KBM-7 (cell line): Measurements from ENCODE around the gene TRH.
A peak's percentile ranks its signal among the peaks of the same experiment; 100 is the strongest.

ENCODE experiments used
- DNase-seq: peaks from one replicate; pipeline ENCODE4 v3.0.0-alpha.2; 2015
- in situ Hi-C: fragments of 300-500 bp; cut with MboI; formaldehyde crosslinking; loops from 2 replicates; pipeline ENCODE4 v1.14.3; 2020; ENCODE audit warnings: low sequenced_read_pairs, low pct_unique_long_range_greater_than_20kb, mixed read lengths

The TRH gene

DNA sequence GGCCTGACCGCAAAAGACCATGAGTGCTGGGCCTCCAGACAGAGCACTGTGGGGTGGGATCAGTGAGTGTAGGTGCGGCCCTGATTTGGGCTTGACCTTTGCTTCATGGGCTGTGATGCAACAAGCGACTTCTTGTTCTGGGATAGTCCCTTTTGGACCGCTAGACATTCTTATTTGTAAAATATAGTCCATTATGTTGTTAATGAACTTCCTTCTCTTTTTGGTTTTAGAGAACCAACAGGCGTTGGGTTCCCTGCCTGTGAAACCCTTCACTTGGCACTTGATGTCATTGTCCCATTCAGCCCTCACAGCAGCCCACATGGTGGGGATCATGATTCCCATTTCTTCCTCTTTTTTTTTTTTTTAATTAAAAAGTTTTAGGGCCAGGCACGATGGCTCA, 15.8 kb upstream of the TRH start:
- in situ Hi-C loops = no loop called here
- no peak for DNase-seq

DNA sequence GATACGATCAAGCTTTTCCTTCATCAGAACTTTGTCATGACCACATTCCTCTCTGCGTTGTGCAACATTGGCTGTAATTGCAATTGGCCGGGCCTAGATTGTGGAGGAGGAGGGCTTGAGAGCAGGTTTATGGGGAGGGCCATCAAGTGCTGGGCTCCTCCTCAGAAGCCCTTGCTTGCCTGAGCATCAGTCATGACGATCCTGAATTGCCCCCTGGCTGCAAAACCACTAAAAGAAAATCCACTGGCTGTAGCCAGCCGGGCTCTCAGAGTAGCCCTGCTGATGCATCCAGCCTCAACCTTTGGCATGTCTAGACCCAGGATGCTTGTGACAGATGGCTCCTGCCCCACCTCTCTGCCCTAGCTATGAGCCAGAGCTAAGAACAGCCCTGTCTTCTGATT, 13.4 kb upstream of the TRH start:
- in situ Hi-C loops = no loop called here
- DNase-seq = peak; percentile 62

DNA sequence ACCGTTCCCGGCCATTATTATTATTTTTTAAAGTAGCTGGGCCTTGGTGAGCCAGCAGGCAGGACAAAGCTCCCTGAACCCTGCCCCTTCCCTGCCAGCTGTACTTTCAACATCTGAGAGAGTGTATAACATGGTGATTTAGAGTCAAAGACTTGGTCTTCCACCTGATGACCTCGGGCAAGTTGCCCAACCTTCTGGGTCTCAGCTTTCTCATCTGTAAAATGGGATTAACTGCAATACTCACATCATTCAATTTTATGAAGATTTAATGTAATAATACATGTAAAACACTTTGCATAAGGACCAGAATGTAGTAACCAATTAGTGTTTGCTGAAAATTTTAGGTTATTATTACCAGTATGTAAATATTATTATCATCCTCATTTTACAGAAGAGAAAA, 11.9 kb upstream of the TRH start:
- DNase-seq = no peak
- in situ Hi-C loops = no loop called here

DNA sequence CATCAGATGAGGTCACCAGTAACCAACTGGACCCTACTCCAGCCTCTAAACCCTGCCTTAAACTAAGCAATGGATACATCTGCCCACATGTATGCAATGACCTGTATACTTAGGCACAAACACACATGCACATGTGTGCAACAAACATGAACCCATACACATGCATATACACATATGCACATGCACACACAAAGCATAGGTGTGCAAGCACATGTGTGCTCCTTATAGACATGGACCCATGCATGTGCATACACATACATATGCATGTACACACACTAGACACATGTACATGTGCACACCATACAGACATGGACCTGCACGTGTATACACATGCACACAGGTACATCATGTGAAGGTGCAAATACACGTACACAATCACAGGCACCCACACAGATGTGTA, 8.6 kb upstream of the TRH start:
- DNase-seq = no peak
- in situ Hi-C loops = no loop called here

DNA sequence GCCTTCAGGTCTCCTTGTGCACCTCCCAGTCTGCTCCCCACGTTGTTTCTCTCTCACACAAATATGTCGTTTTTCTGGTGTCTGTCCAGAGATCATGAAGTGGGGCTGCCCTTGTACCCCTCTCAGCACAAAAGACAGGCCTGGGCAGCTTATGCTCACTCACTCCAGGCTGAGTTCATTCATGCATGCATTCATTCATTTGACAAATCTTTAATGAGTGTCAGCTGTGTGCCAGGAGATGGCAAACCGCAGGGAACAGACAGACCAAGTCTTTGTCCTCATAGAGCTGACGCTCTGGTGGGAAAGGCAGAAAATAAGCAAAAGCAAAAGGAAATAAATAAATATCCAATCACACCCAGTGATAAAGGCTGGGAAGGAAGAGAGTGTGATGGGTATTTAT, 7.6 kb upstream of the TRH start:
- DNase-seq = no peak

DNA sequence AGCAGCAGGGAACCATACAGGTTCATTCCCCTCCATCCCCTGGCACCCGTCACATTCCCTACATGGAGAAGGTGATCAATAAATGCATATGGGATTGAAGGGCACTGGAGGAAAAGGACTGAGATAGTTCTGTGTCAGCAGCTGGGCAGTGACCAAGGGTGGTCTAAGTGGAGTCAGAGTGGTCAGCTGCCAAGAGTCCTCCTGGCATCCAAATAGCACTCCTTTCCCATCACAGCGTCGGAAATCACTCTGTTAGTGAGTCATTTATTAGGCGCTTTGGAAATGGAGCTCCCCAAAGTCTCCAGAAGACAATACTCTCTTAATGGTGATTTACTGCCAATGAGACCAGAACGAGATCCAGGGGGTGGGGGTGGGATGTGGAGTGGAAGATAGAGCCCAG, 6.8 kb upstream of the TRH start:
- in situ Hi-C loops = no loop called here
- DNase-seq = no peak

More for the DNA sequence above, 7.6 kb upstream of the TRH start:
- in situ Hi-C loops = no loop called here

DNA sequence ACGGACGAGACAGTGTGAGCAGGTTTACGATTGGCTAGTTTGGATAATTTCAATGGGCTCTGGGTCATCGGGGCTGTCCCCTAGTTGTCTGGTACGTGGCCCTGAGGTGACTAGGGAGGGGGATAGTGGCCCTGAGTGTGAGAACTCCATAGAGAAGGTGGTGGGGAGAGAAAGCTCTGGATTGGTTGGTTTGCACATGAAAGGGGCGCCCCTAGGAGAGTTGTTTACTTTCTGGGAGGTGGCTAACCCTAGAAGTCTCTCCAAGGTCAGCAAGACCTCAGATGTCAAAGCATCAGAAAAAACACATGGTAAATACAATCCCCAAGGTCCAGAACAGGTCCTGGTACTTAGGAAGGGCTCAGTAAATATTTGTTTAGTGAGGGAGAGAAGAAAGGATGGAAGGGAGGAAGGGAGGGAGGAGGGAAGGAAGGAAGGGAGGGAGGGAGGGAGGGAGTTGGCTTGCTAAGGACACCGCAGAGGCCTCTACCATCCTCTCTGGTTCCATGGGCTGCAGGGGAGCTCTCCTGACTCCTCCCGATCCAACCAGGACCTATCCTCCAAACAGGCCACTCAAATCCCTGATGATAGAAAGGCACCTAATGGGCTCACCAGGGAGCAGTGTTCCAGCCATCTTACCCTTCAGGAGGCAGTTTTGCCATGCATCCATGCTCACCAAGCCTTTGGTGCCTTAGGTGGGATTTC, 3.0 kb upstream of the TRH start:
- in situ Hi-C loops = no loop called here
- no peak for DNase-seq

DNA sequence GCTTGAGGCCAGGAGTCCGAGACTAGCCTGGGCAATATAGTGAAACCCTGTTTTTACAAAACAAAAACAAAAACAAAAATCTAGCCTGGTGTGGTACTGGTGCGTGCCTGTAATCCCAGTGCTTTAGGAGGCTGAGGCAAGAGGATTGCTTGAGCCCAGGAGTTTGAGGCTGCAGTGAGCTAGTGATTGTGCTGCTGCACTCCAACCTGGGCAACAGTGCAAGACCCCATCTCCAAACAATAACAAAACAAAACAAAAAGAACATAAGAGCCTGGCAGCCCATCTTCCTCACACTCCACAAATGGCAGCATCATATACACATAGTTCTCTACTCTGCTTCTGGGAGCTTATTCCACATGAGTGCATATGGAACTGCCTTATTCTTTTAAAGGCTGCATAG, 2.2 kb upstream of the TRH start:
- DNase-seq = no peak
- in situ Hi-C loops = no loop called here

DNA sequence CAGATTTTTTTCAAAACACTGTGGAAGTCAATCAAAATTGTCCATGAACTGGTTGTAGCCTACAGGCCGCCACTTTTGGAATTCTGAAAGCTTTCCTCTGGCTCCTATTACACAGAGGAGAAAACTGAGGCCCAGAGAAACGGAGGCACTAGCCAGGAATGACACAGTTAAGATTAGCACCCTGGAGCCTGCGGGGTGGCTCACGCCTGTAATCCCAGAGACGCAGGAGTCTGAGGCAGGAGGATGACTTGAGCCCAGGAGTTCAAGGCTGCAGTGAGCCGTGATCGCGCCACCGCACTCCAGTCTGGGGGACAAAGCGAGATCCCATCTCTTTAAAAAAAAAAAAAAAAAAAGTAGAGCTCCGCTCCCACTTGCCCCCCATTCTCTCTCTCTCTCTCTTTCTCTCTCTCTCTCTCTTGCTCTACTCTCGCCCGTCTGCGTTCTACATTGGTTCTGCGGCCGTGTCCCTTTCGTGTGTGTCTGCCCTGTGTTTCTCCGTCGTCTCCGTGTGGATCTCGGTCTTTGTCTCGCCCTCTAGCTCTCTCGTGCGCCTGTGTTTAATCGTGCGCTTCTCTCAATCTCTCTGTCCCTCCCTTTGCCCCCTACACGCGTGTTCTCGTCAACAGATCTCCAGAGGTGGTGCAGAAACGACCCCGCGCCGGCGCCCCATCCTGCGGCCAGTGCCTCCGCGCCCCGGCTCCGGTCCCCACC, 512 bp upstream of the TRH start:
- DNase-seq = no peak
- in situ Hi-C loops = no loop called here

DNA sequence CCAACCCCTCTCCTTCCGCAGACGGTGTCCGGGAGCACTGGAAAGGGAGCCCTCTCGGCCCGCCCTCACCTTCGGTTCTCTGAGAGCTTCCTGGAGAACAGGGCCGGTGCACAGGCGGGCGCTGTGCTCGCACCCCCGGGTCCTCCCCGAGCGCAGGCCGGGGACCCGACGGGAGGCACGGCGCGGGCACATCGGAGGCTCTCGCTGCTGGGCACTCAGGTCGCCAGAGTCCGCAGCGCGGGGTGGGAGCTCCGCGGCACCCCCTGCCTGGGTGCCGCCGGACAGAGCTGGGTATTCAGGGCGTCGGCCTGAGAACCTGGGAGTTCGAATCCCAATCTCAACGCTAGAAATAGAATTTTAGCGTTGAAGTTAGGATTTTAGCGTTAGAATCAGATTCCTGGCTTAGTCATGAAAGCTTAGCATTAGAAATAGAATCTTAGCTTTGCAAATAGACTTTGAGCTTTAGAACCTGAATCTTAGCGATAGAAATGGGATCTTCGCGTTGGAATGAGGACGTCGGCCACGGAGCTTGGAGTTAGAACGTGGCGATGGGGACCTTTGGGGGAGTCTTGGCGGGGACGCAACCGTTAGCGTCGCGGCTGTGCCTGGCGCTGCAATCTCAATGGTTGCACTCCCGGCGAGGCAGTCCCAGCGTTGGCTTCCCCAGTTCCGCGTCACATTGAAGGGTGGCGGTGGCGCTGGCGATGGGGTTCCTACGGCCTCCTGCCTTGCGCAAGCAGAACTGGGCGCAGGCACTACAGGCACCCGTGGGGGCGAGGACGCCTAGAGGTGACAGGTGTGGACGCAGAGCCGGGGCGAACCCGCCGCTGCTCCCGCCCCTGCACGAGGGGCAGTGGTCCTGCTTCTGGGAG, 549 bp downstream of the TRH start:
- no peak for DNase-seq
- in situ Hi-C loops = no loop called here

DNA sequence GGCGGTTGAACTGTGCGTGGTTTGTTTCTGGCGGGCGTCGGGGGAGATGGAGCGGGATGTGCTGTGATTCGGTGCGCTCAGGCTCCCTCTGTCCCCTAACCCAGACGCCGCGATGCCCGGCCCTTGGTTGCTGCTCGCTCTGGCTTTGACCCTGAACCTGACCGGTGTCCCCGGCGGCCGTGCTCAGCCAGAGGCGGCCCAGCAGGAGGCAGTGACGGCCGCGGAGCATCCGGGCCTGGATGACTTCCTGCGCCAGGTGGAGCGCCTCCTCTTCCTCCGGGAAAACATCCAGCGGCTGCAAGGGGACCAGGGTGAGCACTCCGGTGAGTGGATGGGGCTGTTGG, 1.2 kb downstream of the TRH start:
- DNase-seq = no peak
- in situ Hi-C loops = no loop called here

DNA sequence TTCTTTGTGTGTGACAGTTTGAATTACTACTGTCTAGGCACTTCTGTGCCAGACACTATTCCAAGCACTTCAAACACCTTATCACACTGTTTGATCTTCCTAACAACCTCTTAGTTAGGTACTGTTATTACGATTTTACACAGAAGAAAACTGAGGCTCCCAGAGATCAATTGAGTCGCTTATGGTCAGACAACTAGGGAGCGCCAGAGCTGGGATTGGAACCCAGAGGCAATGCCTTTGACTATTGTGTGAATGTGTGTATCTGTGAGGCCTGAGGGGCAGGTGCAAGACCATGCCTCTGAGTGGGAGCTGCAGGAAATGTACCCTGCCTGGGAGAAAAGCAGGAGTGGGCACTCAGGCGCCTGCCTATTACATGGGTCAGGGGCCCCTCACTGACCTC, 1.8 kb downstream of the TRH start:
- DNase-seq = no peak
- in situ Hi-C loops = no loop called here

DNA sequence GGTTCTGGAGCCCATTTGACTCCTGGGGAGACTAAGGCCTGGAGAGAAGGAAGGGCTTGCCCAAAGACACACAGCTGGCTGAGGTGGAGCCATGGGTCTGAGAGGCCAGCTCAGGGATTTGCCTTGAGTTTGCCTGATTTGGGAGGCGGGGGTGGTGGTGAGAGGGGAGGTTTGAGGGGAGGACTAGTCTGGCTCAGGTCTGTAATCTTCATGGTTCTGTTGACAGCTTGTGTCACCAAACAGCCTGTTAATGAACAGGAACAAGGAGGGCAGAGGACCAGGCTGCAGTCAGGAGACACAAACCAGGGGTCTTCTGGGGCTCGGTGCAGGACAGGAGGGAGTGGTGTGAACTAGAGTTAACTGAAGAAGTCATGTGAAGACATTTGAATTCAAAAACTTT, 3.6 kb downstream of the TRH start:
- DNase-seq = no peak
- in situ Hi-C loops = no loop called here

DNA sequence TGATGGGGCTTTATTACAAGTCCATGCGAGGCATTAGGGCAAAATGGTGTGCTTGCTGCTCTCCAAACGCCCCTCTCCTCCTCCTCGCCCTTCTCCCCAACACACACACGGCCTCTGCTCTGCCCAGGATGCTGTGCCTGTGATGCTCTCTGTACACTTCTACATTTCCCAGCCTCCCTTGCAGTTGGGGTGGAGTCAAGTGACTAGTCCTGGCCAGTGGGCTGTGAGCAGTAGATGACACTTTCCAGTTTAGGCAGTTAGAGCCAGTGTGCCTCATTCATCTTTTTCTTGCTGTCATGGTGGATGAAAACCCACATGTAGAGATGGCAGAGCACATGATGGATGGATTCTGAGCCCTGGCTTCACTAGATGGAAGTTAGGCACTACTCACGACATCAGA, 5.4 kb downstream of the TRH start:
- in situ Hi-C loops = no loop called here

DNA sequence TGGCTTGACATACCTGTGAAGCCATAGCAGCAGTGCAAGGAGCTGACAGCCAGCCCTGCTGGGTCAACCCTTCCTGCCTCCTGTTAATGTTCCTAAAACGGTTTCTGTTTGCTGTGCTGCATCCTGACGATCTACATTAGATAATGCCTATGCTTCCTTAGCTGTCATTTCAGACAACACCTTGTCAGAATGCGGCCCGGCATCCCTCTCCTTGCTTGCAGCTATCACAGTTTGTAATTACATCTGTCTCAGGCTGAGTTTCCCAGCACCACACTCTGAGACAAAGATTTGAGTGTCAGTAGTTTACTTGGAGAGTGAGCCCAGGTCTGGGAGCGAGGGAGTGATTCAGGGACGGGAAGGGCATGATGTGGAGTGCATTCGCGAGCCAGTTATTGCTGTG, 9.0 kb downstream of the TRH start:
- in situ Hi-C loops = no loop called here
- DNase-seq = no peak

More for the DNA sequence above, 5.4 kb downstream of the TRH start:
- no peak for DNase-seq

DNA sequence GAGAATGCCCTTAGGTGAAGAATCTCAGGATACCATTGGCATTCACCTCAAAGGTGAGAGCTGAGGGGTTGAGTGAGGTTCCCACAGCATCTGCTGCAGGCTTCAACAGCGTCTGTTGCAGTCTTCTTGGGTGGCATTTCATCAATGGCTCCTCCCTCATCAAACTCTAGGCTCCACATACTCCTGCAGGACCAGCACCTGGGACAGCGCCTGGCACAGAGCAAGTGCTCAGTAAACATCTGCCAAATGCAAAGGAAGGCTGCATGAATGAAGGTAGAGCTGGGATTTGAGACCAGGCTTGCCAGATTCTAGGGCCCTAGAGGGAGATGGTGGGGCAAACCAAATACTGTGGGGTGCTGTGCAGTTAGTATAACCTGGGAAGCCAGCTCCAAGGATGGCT, 9.6 kb downstream of the TRH start:
- no peak for DNase-seq
- in situ Hi-C loops = no loop called here

DNA sequence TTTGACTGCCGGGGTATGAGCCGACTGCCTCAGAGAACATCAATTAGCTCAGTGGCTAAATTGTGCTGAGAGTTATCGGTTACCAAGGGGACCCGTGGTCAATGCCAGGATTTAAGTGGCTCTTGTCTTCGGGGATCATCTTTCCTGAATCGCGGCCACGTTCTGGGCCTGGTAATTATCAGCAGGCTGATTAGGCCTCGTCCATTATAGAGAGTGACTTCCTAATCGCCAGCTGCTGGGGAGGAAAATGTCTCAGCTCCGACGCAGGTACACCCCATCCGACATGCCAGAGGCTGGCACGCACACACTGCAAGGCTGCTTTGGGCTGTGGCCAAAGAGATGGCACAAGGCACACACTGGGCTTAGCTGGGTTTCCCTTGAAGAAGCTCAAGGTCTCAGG, 10.6 kb downstream of the TRH start:
- no peak for DNase-seq
- in situ Hi-C loops = no loop called here

DNA sequence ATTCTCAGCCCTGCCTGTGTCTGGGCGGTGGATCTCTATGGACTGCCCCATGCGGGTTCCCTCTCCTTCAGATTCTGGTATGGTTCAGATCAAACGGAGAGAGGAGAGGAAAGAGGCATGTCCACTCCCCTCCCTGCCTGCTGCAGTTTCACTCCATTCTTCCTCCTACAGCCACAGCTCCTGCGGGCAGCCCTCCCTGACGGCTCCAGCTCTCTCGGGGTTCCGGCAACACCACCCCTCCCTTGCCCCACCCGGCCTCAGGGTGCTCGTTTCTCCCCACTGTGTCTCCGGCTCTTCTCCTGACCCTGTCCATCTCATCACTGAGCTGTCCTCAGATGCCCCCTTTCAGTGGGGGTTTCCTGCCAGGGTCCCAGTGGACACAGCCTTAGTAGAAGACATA, 13.9 kb downstream of the TRH start:
- DNase-seq = no peak
- in situ Hi-C loops = no loop called here

DNA sequence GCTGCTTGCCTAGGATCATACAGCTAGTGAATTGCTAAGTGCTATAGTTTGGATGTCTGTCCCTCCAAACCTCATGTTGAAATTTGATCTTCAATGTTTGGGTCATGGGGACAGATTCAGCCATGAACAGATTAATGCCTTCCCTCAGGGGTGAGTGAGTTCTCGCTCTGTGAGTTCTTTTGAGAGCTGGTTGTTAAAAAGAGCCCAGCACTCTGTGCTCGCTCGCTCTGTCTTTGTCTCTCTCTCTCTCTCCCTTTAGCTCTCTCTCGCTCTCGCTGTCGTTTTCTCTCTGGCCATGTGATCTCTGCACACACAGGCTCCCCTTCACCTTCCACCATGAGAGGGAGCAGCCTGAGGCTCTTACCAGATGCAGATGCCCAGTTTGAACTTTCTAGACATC, 14.9 kb downstream of the TRH start:
- in situ Hi-C loops = no loop called here

DNA sequence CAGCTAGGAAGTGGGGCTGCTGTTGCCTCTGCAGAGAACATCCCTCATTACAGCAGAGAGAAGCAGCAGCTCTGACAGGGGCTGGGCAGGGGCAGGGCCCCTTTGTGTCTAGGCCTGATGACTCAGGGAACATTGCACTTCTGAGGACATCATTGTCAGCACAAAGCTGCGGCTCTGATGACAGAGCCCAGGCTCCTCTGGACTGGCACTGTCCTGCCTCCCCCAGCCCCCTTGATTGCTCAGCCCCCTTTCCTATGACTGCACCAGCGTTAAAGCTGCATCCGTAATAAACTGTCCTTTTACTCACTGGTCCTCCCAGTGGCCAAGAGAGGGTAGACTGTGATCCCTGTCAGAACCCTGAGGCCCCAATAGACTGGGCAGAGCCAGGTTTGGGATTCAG, 18.3 kb downstream of the TRH start:
- in situ Hi-C loops = no loop called here
- no peak for DNase-seq

More for the DNA sequence above, 14.9 kb downstream of the TRH start:
- no peak for DNase-seq
